B cell (primary cell): ENCODE data around the gene HDX.
"Not testable (repeated sequence)": the region's sequence is repeated elsewhere in the genome, so short reads cannot be mapped to it uniquely, and the experiment has no call there.

Experiments used
- EZH2 ChIP-seq: IDR thresholded peaks from 2 replicates; pipeline ENCODE4 v1.6.1; 2012; ENCODE audit warnings: borderline replicate concordance, low read depth, mild to moderate bottlenecking, moderate library complexity, low read length; ENCODE audit not compliant: insufficient read depth, poor library complexity, severe bottlenecking
- TF ChIP-seq, protein P1 (sequence below): fragments of 200-600 bp; IDR thresholded peaks from one replicate; pipeline ENCODE4 v1.8.0; 2022; ENCODE audit warnings: antibody characterized with exemption, mild to moderate bottlenecking

DNA sequence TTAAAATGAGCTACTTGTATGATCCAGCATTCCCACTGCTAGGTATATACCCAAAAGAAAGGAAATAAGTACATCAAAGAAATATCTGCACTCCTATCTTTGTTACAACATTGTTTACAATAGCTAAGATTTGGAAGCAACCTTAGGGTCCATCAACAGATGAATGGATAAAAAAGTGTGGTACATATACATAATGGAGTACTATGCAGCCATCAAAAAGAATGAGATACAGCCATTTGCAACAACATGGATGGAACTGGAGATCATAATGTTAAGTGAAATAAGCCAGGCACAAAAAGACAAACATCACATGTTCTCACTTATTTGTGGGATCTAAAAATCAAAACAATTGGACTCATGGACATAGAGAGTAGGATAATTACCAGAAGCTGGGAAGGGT lies 186.3 kb downstream of the HDX start:
- TF ChIP-seq, protein P1, sequence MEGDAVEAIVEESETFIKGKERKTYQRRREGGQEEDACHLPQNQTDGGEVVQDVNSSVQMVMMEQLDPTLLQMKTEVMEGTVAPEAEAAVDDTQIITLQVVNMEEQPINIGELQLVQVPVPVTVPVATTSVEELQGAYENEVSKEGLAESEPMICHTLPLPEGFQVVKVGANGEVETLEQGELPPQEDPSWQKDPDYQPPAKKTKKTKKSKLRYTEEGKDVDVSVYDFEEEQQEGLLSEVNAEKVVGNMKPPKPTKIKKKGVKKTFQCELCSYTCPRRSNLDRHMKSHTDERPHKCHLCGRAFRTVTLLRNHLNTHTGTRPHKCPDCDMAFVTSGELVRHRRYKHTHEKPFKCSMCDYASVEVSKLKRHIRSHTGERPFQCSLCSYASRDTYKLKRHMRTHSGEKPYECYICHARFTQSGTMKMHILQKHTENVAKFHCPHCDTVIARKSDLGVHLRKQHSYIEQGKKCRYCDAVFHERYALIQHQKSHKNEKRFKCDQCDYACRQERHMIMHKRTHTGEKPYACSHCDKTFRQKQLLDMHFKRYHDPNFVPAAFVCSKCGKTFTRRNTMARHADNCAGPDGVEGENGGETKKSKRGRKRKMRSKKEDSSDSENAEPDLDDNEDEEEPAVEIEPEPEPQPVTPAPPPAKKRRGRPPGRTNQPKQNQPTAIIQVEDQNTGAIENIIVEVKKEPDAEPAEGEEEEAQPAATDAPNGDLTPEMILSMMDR: not testable (repeated sequence)
- TF ChIP-seq EZH2: not testable (repeated sequence)
